ENCODE measurements around the gene GALNT13.

Gene GALNT13

DNA sequence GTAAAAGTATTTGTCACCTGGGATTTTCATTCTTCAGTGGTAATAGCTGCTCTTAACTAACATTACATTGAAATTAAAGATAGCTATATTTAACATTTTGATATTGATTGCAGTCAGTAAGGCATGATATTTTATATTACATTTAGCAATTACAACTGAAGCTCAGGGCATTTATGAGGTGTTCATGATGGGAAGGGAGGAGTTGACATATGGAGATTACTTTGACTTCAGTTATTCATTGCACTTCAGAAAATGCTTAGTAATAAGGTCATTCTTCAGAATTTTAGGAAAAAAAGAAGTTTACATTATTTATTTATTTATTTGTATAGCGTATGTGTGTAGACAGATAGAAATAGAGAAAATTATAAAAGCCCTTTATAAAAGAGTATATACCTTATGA, 352.0 kb downstream of the GALNT13 start:
- no peak for DNase-seq (ENCODE audit: low read depth in 2 of 2)

DNA sequence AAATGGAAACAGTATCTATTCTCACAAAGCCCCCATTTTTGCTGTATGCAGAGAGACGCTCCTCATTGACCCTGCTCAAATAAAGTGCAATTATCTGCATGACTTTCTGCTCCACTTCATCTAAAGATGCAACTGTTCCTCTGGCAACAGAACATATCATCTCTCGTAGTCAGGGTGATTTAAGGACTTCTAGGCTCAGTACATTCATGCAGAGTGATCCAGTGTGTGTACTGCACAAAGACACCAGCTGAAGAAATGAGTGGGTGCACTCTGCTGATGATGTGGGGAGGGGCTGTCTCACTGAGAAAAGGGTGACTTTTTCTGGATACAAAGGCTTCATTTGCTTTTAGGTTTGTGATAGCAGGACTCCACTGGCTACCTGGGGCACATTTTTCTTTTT, 355.2 kb downstream of the GALNT13 start:
- DNase-seq (ENCODE audit: low read depth in 2 of 2): no peak

GRCh38 chr2:154228566-154229280, 357.0 kb downstream of the GALNT13 start:
- DNase-seq (ENCODE audit: low read depth in 2 of 2): no peak

DNA sequence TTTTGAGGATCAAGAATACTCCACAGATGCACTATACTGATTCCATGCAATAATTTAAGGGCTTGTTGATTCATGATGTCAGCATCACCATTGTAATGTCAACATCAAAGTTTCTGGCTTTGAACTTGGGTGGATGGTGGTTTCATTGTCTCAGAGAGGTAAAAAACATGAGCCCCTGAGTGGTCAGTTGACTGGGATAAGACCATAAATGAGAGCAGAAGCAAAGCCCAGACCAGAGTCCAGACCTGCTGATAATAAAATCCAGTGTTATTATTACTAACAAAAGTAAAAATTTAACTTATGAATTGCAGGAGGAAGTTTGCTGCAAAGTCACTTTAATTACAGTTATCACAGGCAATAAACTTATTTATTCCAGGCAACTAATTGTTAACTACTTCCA, 358.2 kb downstream of the GALNT13 start:
- DNase-seq (ENCODE audit: low read depth in 2 of 2): no peak

- no peak for DNase-seq (ENCODE audit: low read depth in 2 of 2)
These were observed 359.3 kb downstream of the GALNT13 start for GRCh38 chr2:154231021-154231420.

DNA sequence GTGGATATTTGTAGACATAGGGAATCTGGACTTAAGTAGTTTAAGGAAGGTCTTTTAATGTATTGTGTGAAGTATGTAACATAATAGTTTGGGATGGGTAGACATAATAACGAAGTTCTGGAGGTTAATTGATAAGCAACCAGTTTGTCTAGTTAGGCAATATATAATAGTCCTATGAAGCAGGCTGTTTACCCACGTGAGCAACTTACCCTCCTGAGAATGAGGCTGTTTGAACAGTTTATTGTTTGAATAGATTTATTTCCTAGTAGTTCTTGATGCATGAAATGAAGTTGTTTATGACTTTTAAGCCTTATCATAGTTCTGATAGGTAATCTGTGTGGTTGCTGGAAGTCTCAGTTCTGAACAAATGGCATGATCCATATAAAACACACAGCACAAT, 361.5 kb downstream of the GALNT13 start:
- DNase-seq (ENCODE audit: low read depth in 2 of 2): no peak

GRCh38 chr2:154238252-154238651, 366.5 kb downstream of the GALNT13 start:
- DNase-seq (ENCODE audit: low read depth in 2 of 2): no peak

DNA sequence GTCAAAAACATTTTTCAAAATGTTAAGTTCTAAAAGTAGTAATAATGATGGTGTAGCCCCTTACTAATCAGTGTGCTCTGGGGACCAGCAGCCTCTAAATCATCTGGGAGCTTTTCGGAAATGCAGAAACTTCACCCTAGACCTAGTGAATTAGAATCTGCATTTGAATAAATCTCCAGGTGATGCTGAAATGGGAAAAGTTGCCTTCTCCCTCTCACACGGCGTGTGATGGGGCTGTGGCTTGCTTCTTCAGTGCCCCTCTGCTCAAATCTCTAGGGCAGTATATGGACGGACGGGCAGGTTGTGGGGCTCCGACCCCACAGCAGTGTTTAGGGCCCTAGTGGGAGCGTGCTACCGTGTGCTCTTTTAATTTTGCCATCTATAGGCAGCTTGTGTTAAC, 368.6 kb downstream of the GALNT13 start:
- no peak for DNase-seq (ENCODE audit: low read depth in 2 of 2)

- DNase-seq (ENCODE audit: low read depth in 2 of 2): no peak
These were observed 369.2 kb downstream of the GALNT13 start for GRCh38 chr2:154240921-154241379.

DNA sequence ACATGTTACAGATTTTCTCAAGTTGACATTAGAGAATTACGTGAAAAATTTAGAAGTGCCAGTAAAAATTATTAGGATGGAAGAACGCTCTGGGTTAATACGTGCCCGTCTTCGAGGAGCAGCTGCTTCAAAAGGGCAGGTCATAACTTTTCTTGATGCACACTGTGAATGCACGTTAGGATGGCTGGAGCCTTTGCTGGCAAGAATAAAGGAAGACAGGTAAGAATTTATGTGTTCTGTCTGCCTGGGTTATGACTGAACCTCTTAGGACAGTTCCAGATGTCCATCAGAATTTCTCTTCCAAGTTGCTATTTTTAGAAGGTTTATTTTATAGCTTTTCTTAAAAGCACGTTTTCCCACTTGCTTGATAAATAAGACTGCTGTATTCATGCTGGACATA, 371.0 kb downstream of the GALNT13 start:
- DNase-seq (ENCODE audit: low read depth in 2 of 2): no peak

- DNase-seq (ENCODE audit: low read depth in 2 of 2): no peak
These were observed 372.0 kb downstream of the GALNT13 start for GRCh38 chr2:154243685-154244084.

GRCh38 chr2:154244932-154245331, 373.2 kb downstream of the GALNT13 start:
- DNase-seq (ENCODE audit: low read depth in 2 of 2): no peak

DNA sequence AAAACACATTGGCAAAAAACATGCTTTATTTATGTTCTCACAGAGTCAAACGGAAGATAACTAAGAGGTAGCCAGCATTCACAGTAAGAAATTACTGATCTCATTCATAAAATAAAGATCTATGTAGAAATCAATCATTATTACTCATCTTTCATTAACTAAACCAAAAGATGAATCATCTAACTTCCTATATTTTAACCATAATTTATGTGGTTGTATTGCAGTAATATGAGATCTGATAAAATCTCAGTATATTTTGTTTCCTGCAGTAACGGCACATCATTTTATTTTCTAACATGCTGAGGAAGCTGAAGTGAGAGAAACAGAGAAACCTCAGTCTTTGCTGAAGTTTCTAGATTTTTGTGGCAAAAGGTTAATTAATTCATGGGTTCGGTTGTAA, 375.8 kb downstream of the GALNT13 start:
- no peak for DNase-seq (ENCODE audit: low read depth in 2 of 2)

- DNase-seq (ENCODE audit: low read depth in 2 of 2): no peak
These were observed 384.4 kb downstream of the GALNT13 start for GRCh38 chr2:154256136-154256535.

DNA sequence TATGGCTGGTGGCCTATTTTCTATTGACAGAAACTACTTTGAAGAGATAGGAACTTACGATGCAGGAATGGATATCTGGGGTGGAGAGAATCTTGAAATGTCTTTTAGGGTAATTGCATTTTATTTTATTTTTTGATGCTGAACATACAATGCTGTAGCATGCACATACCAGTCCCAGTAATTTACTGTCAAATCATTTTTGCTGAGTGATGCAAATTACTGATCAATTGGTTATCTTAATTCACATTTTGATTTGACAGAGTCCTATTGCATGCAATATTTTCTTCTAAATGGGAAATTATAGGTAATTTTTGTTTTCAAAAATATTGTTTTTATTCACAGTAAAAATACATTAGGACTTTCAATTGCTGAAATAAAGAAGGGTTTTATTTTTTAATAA, 387.3 kb downstream of the GALNT13 start:
- DNase-seq (ENCODE audit: low read depth in 2 of 2): no peak

- no peak for DNase-seq (ENCODE audit: low read depth in 2 of 2)
These were observed 389.8 kb downstream of the GALNT13 start for GRCh38 chr2:154261473-154262027.

GRCh38 chr2:154263206-154263605, 391.5 kb downstream of the GALNT13 start:
- DNase-seq (ENCODE audit: low read depth in 2 of 2): no peak

- DNase-seq (ENCODE audit: low read depth in 2 of 2): no peak
These were observed 392.3 kb downstream of the GALNT13 start for GRCh38 chr2:154264024-154264423.

GRCh38 chr2:154267983-154268382, 396.3 kb downstream of the GALNT13 start:
- no peak for DNase-seq (ENCODE audit: low read depth in 2 of 2)

DNA sequence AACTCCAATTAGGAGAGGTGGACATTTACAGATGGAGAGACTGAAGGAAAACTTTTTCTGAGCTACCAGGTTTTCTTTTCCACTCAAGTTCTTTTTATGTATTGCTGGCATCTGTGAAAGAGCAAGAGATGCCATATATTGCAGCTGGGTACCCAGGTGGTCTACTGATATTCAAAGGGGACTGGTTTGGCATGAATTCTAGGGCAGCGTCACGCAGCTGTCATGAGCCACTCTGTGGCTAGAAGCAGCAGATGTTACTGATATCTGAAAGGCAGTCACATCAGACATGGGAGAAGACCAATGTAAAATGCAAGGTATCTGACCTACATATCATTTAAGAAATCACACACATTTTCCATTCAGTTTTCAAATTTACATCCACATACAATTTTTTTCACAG, 408.8 kb downstream of the GALNT13 start:
- DNase-seq (ENCODE audit: low read depth in 2 of 2): no peak

DNA sequence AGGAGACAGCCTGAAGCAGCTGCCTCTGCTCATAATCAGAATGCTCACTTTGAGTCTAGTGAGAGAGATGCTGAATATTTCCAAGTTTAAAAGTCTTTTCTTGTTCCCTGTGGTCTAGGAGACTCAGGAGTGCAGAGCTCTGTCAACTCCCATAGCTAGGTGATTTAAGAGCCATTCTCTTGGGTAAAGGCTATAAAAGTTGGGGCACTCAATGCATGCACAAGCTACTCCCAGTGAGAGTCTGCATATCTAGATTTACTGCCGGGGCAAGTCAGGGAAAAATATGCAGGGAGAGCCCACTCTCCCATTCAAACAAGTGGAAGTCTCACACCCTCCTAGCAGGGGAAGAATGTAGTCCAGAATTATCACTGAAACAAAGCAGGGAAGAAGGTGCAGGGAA, 418.1 kb downstream of the GALNT13 start:
- DNase-seq (ENCODE audit: low read depth in 2 of 2): no peak

- no peak for DNase-seq (ENCODE audit: low read depth in 2 of 2)
These were observed 419.8 kb downstream of the GALNT13 start for GRCh38 chr2:154291511-154291910.

DNA sequence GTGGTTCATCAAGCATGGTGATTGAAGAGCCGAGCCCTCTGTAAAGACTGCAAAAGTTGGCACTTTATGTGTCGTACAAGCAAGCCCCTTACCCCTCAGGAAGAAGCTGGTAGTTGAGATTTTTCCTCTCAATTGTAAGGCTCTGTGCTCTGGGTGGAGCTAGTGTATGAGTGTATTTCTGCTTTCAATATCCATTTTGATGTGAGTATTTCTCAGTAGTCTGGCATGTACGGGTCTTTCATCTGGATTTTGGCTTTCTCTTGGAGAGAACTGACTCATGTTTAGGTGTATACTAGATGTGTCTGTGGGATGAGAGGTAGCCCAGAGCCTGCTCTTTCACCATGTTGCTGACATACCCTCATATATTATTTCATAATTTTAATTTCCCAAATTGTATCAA, 420.2 kb downstream of the GALNT13 start:
- no peak for DNase-seq (ENCODE audit: low read depth in 2 of 2)

DNA sequence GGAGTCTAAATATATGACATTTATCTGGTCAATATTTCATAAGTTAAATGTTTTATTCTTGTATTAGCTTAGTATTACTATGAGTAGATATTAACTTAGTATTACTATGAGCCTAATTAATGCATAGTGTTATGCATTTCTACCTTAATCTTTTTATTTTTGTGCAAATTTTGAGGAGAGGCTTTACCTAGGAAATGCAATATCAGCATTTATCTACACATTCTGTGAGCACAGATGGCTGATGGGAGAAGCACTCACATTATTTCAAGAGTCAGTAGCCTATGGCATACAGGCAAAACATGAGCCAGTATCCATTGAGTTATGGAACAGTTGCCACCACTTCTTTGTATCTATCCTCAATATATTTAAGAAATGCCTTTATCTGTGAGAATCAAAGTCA, 422.1 kb downstream of the GALNT13 start:
- DNase-seq (ENCODE audit: low read depth in 2 of 2): no peak
